Right lobe of liver (tissue), 6 donors: ENCODE results near the gene RNASEH2B. TPM values are rescaled to one million over a fixed set of nuclear protein-coding genes. Genes with fewer than 3 reads are reported as not detected.

ENCODE experiments used
- ATAC-seq, 4 donors: fragments of 200-7000 bp; cut with Tn5 transposase; one replicate each; pipeline ENCODE4 v1.9.1; 2020; ENCODE audit warnings: mild to moderate bottlenecking in 4 of 4, moderate library complexity in 4 of 4
- DNase-seq, 3 donors: peaks; one replicate each; pipeline ENCODE4 v3.0.0-alpha.2; 2020
- H3K27ac ChIP-seq, 3 donors: fragments of 200-600 bp; one replicate each; pipeline ENCODE4 v1.8.0; 2022
- H3K27me3 ChIP-seq, 2 donors: fragments of 200-600 bp; one replicate each; pipeline ENCODE4 v1.8.0; 2022
- H3K36me3 ChIP-seq, 4 donors: fragments of 200-600 bp; sonication (generic) in 1 of 4; one replicate each; pipeline versions ENCODE4 v1.5.1 to v1.8.0; 2017 to 2022; ENCODE audit warnings: control low read depth in 1 of 4
- H3K4me1 ChIP-seq, 4 donors: fragments of 200-600 bp; sonication (generic) in 1 of 4; one replicate each; pipeline versions ENCODE4 v1.5.1 to v1.8.0; 2017 to 2022; ENCODE audit warnings: control low read depth in 1 of 4
- H3K4me3 ChIP-seq, 3 donors: fragments of 200-600 bp; one replicate each; pipeline ENCODE4 v1.8.0; 2022
- H3K9me3 ChIP-seq, 4 donors: fragments of 200-600 bp; sonication (generic) in 1 of 4; one replicate each; pipeline versions ENCODE4 v1.5.1 to v1.8.0; 2017 to 2022; ENCODE audit warnings: control low read depth in 1 of 4
- CTCF ChIP-seq, 4 donors: fragments of 200-600 bp in 3 of 4; fragments of 450-650 bp in 1 of 4; IDR thresholded peaks; one replicate each; pipeline versions ENCODE4 v1.5.1 to v1.8.0; 2016 to 2022; ENCODE audit warnings: antibody characterized with exemption in 4 of 4, mild to moderate bottlenecking in 2 of 4
- POLR2A ChIP-seq: fragments of 450-650 bp; IDR thresholded peaks from one replicate; pipeline ENCODE4 v1.6.1; 2017; ENCODE audit warnings: antibody characterized with exemption, mild to moderate bottlenecking
- WGBS: methylation state at CpG from one replicate; pipeline ENCODE4 v1.1.6; 2018; ENCODE audit warnings: low coverage, low lambda C conversion rate; ENCODE audit not compliant: insufficient coverage; ENCODE audit errors: missing lambda C conversion rate; 5-methylcytosine and 5-hydroxymethylcytosine counted together
- intact Hi-C, 2 donors: fragments of 100-400 bp; cut with DNase I; formaldehyde crosslinking; loops; one replicate each; pipeline versions ENCODE4 v1.11.2 to v1.14.1; 2022
- total RNA-seq, 6 experiments: library from RNA; depleted of rRNA in 2 of 6; stranded (reverse); fragments of >200 nt in 2 of 6; fragmentation: NEBNext Ultra II Directional in 3 of 6; extraction: Animal tissue kit (Norgen Biotek cat#: 25700) in 3 of 6; gene quantifications; one replicate each; pipeline versions ENCODE4 v1.1.0 to v1.2.4, GENCODE V29; 2016 to 2023
- donor health status: DM: no; HTN: yes; CAD: no.
- donor health status: DM: no; HTN: no; CAD: no.
- donor health status: DM: no; HTN: no; CAD: no.
- donor health status: DM: no; HTN: yes; CAD: no.
- donor health status: DM: no; HTN: yes; CAD: no.

Gene RNASEH2B
- total RNA-seq, 6 experiments from 2014 or later = 9.9 to 19.8 (median 11.7) TPM

GRCh38 chr13:50957620-50958019 is 48.0 kb downstream of the RNASEH2B start:
- Histone ChIP-seq H3K36me3 (no peaks in the 10 kb centered on the region), H3K9me3 (no peaks in the 10 kb centered on the region), H3K27me3 (no peaks in the 10 kb centered on the region), H3K27ac (no peak overlapping the region), H3K4me3 (no peak overlapping the region), H3K4me1 (no peaks in the 10 kb centered on the region)
- no peak for TF ChIP-seq CTCF (IDR thresholded peaks at IDR 0.05)
- no peak for TF ChIP-seq POLR2A
- 83% methylated on average over 2 of the region's 2 CpGs for WGBS
- ATAC-seq (no peak), DNase-seq (no peak)
- intact Hi-C loops = no loop called here

- no peaks in the 10 kb centered on the region for H3K9me3 ChIP-seq
- ATAC-seq = peak in 3 of 4 donors; percentile 40 to 61 (median 56)
- peak in 2 of 4 donors; percentile 6 to 29 for TF ChIP-seq CTCF (IDR thresholded peaks at IDR 0.05)
- TF ChIP-seq POLR2A = no peak
- H3K27me3 ChIP-seq = no peaks in the 10 kb centered on the region
- H3K4me1 ChIP-seq = no peaks in the 10 kb centered on the region
- no peak overlapping the region for H3K27ac ChIP-seq
- DNase-seq = no peak
- intact Hi-C loops = no loop called here
- WGBS = 71% methylated on average over 8 of the region's 11 CpGs
- H3K4me3 ChIP-seq = no peak overlapping the region
- H3K36me3 ChIP-seq = no peaks in the 10 kb centered on the region
These were observed 60.1 kb downstream of the RNASEH2B start for GRCh38 chr13:50969691-50970090.

- Histone ChIP-seq H3K4me1 (no peaks in the 10 kb centered on the region), H3K27ac (no peak overlapping the region), H3K4me3 (no peak overlapping the region), H3K36me3 (no peaks in the 10 kb centered on the region), H3K27me3 (no peaks in the 10 kb centered on the region), H3K9me3 (no peaks in the 10 kb centered on the region)
- TF ChIP-seq POLR2A (no peak), CTCF (IDR thresholded peaks at IDR 0.05) (no peak)
- ATAC-seq (no peak), DNase-seq (no peak)
- 86% methylated on average over 2 of the region's 2 CpGs for WGBS
- intact Hi-C loops = no loop called here
These were observed 61.4 kb downstream of the RNASEH2B start for GRCh38 chr13:50970956-50971355.

GRCh38 chr13:50974268-50974667 is 64.7 kb downstream of the RNASEH2B start:
- intact Hi-C loops = no loop called here

More at GRCh38 chr13:50974268-50974667, 64.7 kb downstream of the RNASEH2B start:
- Histone ChIP-seq H3K27ac (no peak overlapping the region), H3K4me3 (no peak overlapping the region), H3K36me3 (no peaks in the 10 kb centered on the region), H3K9me3 (no peaks in the 10 kb centered on the region), H3K4me1 (peaks cover 0 to 6% (median 0%) of the 10 kb centered on the region in 4 donors), H3K27me3 (no peaks in the 10 kb centered on the region)
- DNase-seq = no peak
- 89% methylated on average over 3 of the region's 3 CpGs for WGBS
- no peak for ATAC-seq
- TF ChIP-seq CTCF (IDR thresholded peaks at IDR 0.05) (no peak), POLR2A (no peak)
